Measurements from ENCODE around the gene OR9I1.

The OR9I1 gene

GRCh38 chr11:58125469-58125868, at the start of gene OR9I1:
TSS of gene OR9I1 (minus strand) at chr11:58125530. CDS start at chr11:58119444, 6,086 bp downstream.
- Histone ChIP-seq H3K36me3 (replicated peaks) (no peaks in the 10 kb centered on the region), H3K4me3 (no peak within 1 kb of the TSS), H3K4me1 (no peaks in the 10 kb centered on the region), H3K9me3 (no peaks in the 10 kb centered on the region), H3K27me3 (ENCODE audit: low read depth) (no peaks in the 10 kb centered on the region)
- DNase-seq (ENCODE audit: low spot score in 2 of 2) = no peak
- in situ Hi-C loops (cut with MboI; ENCODE audit: low sequenced_read_pairs) = no loop called here

- H3K4me3 ChIP-seq = no peak overlapping the region
- no peaks in the 10 kb centered on the region for H3K4me1 ChIP-seq
- no peaks in the 10 kb centered on the region for H3K9me3 ChIP-seq
- H3K36me3 ChIP-seq (replicated peaks) = no peaks in the 10 kb centered on the region
- no peak for DNase-seq (ENCODE audit: low spot score in 2 of 2)
- no peaks in the 10 kb centered on the region for H3K27me3 ChIP-seq (ENCODE audit: low read depth)
- in situ Hi-C loops (cut with MboI; ENCODE audit: low sequenced_read_pairs) = no loop called here
Observed at GRCh38 chr11:58165504-58166106, 40.3 kb upstream of the OR9I1 start.

GRCh38 chr11:58164990-58165389, 39.7 kb upstream of the OR9I1 start:
- H3K9me3 ChIP-seq = no peaks in the 10 kb centered on the region
- DNase-seq (ENCODE audit: low spot score in 2 of 2) = no peak
- no peak overlapping the region for H3K4me3 ChIP-seq
- H3K4me1 ChIP-seq = no peaks in the 10 kb centered on the region
- H3K36me3 ChIP-seq (replicated peaks) = no peaks in the 10 kb centered on the region
- in situ Hi-C loops (cut with MboI; ENCODE audit: low sequenced_read_pairs) = no loop called here
- H3K27me3 ChIP-seq (ENCODE audit: low read depth) = no peaks in the 10 kb centered on the region

- Histone ChIP-seq H3K36me3 (replicated peaks) (no peaks in the 10 kb centered on the region), H3K4me1 (no peaks in the 10 kb centered on the region), H3K27me3 (ENCODE audit: low read depth) (no peaks in the 10 kb centered on the region), H3K4me3 (no peak overlapping the region), H3K9me3 (no peaks in the 10 kb centered on the region)
- in situ Hi-C loops (cut with MboI; ENCODE audit: low sequenced_read_pairs) = no loop called here
- no peak for DNase-seq (ENCODE audit: low spot score in 2 of 2)
Observed at GRCh38 chr11:58164389-58164788, 39.1 kb upstream of the OR9I1 start.

- in situ Hi-C loops (cut with MboI; ENCODE audit: low sequenced_read_pairs) = no loop called here
- Histone ChIP-seq H3K27me3 (ENCODE audit: low read depth) (no peaks in the 10 kb centered on the region), H3K4me1 (no peaks in the 10 kb centered on the region), H3K9me3 (no peaks in the 10 kb centered on the region), H3K4me3 (no peak overlapping the region), H3K36me3 (replicated peaks) (no peaks in the 10 kb centered on the region)
- no peak for DNase-seq (ENCODE audit: low spot score in 2 of 2)
Observed at GRCh38 chr11:58152781-58153180, 27.5 kb upstream of the OR9I1 start.

- Histone ChIP-seq H3K4me3 (no peak overlapping the region), H3K36me3 (replicated peaks) (no peaks in the 10 kb centered on the region), H3K27me3 (ENCODE audit: low read depth) (no peaks in the 10 kb centered on the region), H3K9me3 (no peaks in the 10 kb centered on the region), H3K4me1 (no peaks in the 10 kb centered on the region)
- in situ Hi-C loops (cut with MboI; ENCODE audit: low sequenced_read_pairs) = no loop called here
- DNase-seq (ENCODE audit: low spot score in 2 of 2) = no peak
Observed at GRCh38 chr11:58142761-58143160, 17.4 kb upstream of the OR9I1 start.

- in situ Hi-C loops (cut with MboI; ENCODE audit: low sequenced_read_pairs) = no loop called here
- DNase-seq (ENCODE audit: low spot score in 2 of 2) = no peak
- Histone ChIP-seq H3K4me1 (no peaks in the 10 kb centered on the region), H3K9me3 (no peaks in the 10 kb centered on the region), H3K36me3 (replicated peaks) (no peaks in the 10 kb centered on the region), H3K4me3 (no peak overlapping the region), H3K27me3 (ENCODE audit: low read depth) (no peaks in the 10 kb centered on the region)
Observed at GRCh38 chr11:58135171-58135570, 9.8 kb upstream of the OR9I1 start.

GRCh38 chr11:58134151-58134550, 8.8 kb upstream of the OR9I1 start:
- in situ Hi-C loops (cut with MboI; ENCODE audit: low sequenced_read_pairs) = no loop called here
- no peaks in the 10 kb centered on the region for H3K4me1 ChIP-seq
- DNase-seq (ENCODE audit: low spot score in 2 of 2) = no peak
- H3K9me3 ChIP-seq = no peaks in the 10 kb centered on the region
- H3K36me3 ChIP-seq (replicated peaks) = no peaks in the 10 kb centered on the region
- H3K27me3 ChIP-seq (ENCODE audit: low read depth) = no peaks in the 10 kb centered on the region
- no peak overlapping the region for H3K4me3 ChIP-seq

GRCh38 chr11:58133309-58134076, 8.2 kb upstream of the OR9I1 start:
- H3K4me1 ChIP-seq = no peaks in the 10 kb centered on the region
- DNase-seq (ENCODE audit: low spot score in 2 of 2) = no peak
- no peaks in the 10 kb centered on the region for H3K36me3 ChIP-seq (replicated peaks)
- in situ Hi-C loops (cut with MboI; ENCODE audit: low sequenced_read_pairs) = no loop called here
- H3K9me3 ChIP-seq = no peaks in the 10 kb centered on the region
- H3K4me3 ChIP-seq = no peak overlapping the region
- H3K27me3 ChIP-seq (ENCODE audit: low read depth) = no peaks in the 10 kb centered on the region

- Histone ChIP-seq H3K27me3 (ENCODE audit: low read depth) (no peaks in the 10 kb centered on the region), H3K4me1 (no peaks in the 10 kb centered on the region), H3K9me3 (no peaks in the 10 kb centered on the region), H3K36me3 (replicated peaks) (no peaks in the 10 kb centered on the region), H3K4me3 (no peak overlapping the region)
- in situ Hi-C loops (cut with MboI; ENCODE audit: low sequenced_read_pairs) = no loop called here
- DNase-seq (ENCODE audit: low spot score in 2 of 2) = no peak
Observed at GRCh38 chr11:58127350-58127749, 2.0 kb upstream of the OR9I1 start.

GRCh38 chr11:58121096-58121495, 4.2 kb downstream of the OR9I1 start:
- in situ Hi-C loops (cut with MboI; ENCODE audit: low sequenced_read_pairs) = no loop called here
- DNase-seq (ENCODE audit: low spot score in 2 of 2) = no peak
- no peaks in the 10 kb centered on the region for H3K36me3 ChIP-seq (replicated peaks)

GRCh38 chr11:58097437-58097836, 27.9 kb downstream of the OR9I1 start:
- Histone ChIP-seq H3K36me3 (replicated peaks) (no peaks in the 10 kb centered on the region), H3K4me3 (no peak overlapping the region), H3K9me3 (no peaks in the 10 kb centered on the region), H3K4me1 (no peaks in the 10 kb centered on the region), H3K27me3 (ENCODE audit: low read depth) (no peaks in the 10 kb centered on the region; the same call in 1 of the 2 replicates)
- in situ Hi-C loops (cut with MboI; ENCODE audit: low sequenced_read_pairs) = loop anchor here (25.0 kb wide), 1 partner anchor 90 kb away; the partner anchor contains the start of gene OR9Q2
- no peak for DNase-seq (ENCODE audit: low spot score in 2 of 2)

More at GRCh38 chr11:58121096-58121495, 4.2 kb downstream of the OR9I1 start:
- H3K9me3 ChIP-seq = no peaks in the 10 kb centered on the region
- H3K4me1 ChIP-seq = no peaks in the 10 kb centered on the region
- no peaks in the 10 kb centered on the region for H3K27me3 ChIP-seq (ENCODE audit: low read depth)
- H3K4me3 ChIP-seq = no peak overlapping the region

- Histone ChIP-seq H3K27me3 (ENCODE audit: low read depth) (no peaks in the 10 kb centered on the region), H3K4me3 (no peak overlapping the region), H3K4me1 (no peaks in the 10 kb centered on the region), H3K36me3 (replicated peaks) (no peaks in the 10 kb centered on the region), H3K9me3 (no peaks in the 10 kb centered on the region)
- in situ Hi-C loops (cut with MboI; ENCODE audit: low sequenced_read_pairs) = loop anchor here (25.0 kb wide), 1 partner anchor 101 kb away; the partner anchor contains the start of gene OR9Q2
- DNase-seq (ENCODE audit: low spot score in 2 of 2) = no peak
Observed at GRCh38 chr11:58086528-58086927, 38.8 kb downstream of the OR9I1 start.

- in situ Hi-C loops (cut with MboI; ENCODE audit: low sequenced_read_pairs) = loop anchor here (25.0 kb wide), 1 partner anchor 112 kb away; the partner anchor contains the start of gene OR9Q2
- no peak overlapping the region for H3K4me3 ChIP-seq
- no peaks in the 10 kb centered on the region for H3K36me3 ChIP-seq (replicated peaks)
- DNase-seq (ENCODE audit: low spot score in 2 of 2) = no peak
- H3K4me1 ChIP-seq = no peaks in the 10 kb centered on the region
- H3K9me3 ChIP-seq = no peaks in the 10 kb centered on the region
- no peaks in the 10 kb centered on the region for H3K27me3 ChIP-seq (ENCODE audit: low read depth)
Observed at GRCh38 chr11:58075781-58076180, 49.5 kb downstream of the OR9I1 start.

Measured in HAP-1 (cell line).